ENCODE data around the gene IGSF21. TPM values are rescaled to one million over a fixed set of nuclear protein-coding genes. Genes with fewer than 3 reads are reported as not detected.
A peak's percentile ranks its signal among the peaks of the same experiment; 100 is the strongest.

IGSF21 gene
- polyA plus RNA-seq, 1 of the 3 experiments (the other 2 are of a cell fraction), result not detected

GRCh38 chr1:18166341-18166740 lies 58.7 kb downstream of the IGSF21 start:
- TF ChIP-seq, protein P1, sequence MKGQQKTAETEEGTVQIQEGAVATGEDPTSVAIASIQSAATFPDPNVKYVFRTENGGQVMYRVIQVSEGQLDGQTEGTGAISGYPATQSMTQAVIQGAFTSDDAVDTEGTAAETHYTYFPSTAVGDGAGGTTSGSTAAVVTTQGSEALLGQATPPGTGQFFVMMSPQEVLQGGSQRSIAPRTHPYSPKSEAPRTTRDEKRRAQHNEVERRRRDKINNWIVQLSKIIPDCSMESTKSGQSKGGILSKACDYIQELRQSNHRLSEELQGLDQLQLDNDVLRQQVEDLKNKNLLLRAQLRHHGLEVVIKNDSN (IDR thresholded peaks at IDR 0.05; ENCODE audit: borderline replicate concordance, low read depth), result no peak
- TF ChIP-seq GATA2 (CRISPR knock-in tag; IDR thresholded peaks at IDR 0.05) (peak; percentile 77), RCOR1 (IDR thresholded peaks at IDR 0.05; ENCODE audit: low read length) (0 out of 2 replicates have a peak, but pooled peaks have one; percentile 12), GABPA (IDR thresholded peaks at IDR 0.05; ENCODE audit: low read depth) (no peak), CHD2 (IDR thresholded peaks at IDR 0.05; ENCODE audit: low read length, partially characterized antibody) (peak; percentile 8), RAD21 (IDR thresholded peaks at IDR 0.05; ENCODE audit: low read length) (peak; percentile 29; the same call in 1 of the 2 replicates)
- POLR2A ChIA-PET, result no interaction called here
- CTCF ChIA-PET, result interaction anchor here (1.0 to 2.3 kb wide), 5 partner anchors 10 to 243 kb away, joined by 3 to 6 read pairs (median 4); no protein-coding TSS in a partner anchor
- no peak overlapping the region for H3K4me2 ChIP-seq
- H3K9me2 ChIP-seq, result no peaks in the 10 kb centered on the region
- no peaks in the 10 kb centered on the region for H3F3A ChIP-seq (replicated peaks; ENCODE audit: insufficient read depth)
- H2AFZ ChIP-seq (ENCODE audit: low read depth), result no peak overlapping the region
- H3K79me2 ChIP-seq (ENCODE audit: insufficient read depth), result no peaks in the 10 kb centered on the region
- H3K27me3 ChIP-seq (ENCODE audit: insufficient read depth), result no peaks in the 10 kb centered on the region
- peak; percentile 75 for DNase-seq
- H3K9ac ChIP-seq, result no peak overlapping the region
- H3K4me3 ChIP-seq (ENCODE audit: low read depth in 2 of 2, low read length in 1 of 2), result no peak overlapping the region
- H3K36me3 ChIP-seq (replicated peaks in 1 of 2; ENCODE audit: control insufficient read depth in 1 of 2, insufficient read depth in 2 of 2, low read length in 1 of 2), result no peaks in the 10 kb centered on the region
- no peaks in the 10 kb centered on the region for H3K9me3 ChIP-seq
- no peaks in the 10 kb centered on the region for H4K20me1 ChIP-seq (ENCODE audit: insufficient read depth)
- 37% methylated on average over 5 of the region's 13 CpGs for WGBS (ENCODE audit: low lambda C conversion rate)
- H3K4me1 ChIP-seq (ENCODE audit: control insufficient read depth in 1 of 2, insufficient read depth in 2 of 2, low read depth in 1 of 2, low read length in 1 of 2), result peaks cover 0 to 5% of the 10 kb centered on the region in 2 experiments; a peak in 2 of 4 replicates
- no peak overlapping the region; a peak in 1 of 4 replicates for H3K27ac ChIP-seq (ENCODE audit: low read depth in 2 of 2, low read length in 1 of 2)

GRCh38 chr1:18166929-18167328 lies 59.3 kb downstream of the IGSF21 start:
- POLR2A ChIA-PET, result no interaction called here
- Histone ChIP-seq H3K79me2 (ENCODE audit: insufficient read depth) (no peaks in the 10 kb centered on the region), H3F3A (replicated peaks; ENCODE audit: insufficient read depth) (no peaks in the 10 kb centered on the region), H3K36me3 (replicated peaks in 1 of 2; ENCODE audit: control insufficient read depth in 1 of 2, insufficient read depth in 2 of 2, low read length in 1 of 2) (no peaks in the 10 kb centered on the region), H3K27ac (ENCODE audit: low read depth in 2 of 2, low read length in 1 of 2) (no peak overlapping the region), H3K4me1 (ENCODE audit: control insufficient read depth in 1 of 2, insufficient read depth in 2 of 2, low read depth in 1 of 2, low read length in 1 of 2) (peaks cover 0 to 3% of the 10 kb centered on the region in 2 experiments; a peak in 2 of 4 replicates), H2AFZ (ENCODE audit: low read depth) (no peak overlapping the region), H3K9me2 (no peaks in the 10 kb centered on the region), H3K4me2 (no peak overlapping the region), H3K27me3 (ENCODE audit: insufficient read depth) (no peaks in the 10 kb centered on the region), H4K20me1 (ENCODE audit: insufficient read depth) (no peaks in the 10 kb centered on the region), H3K9me3 (no peaks in the 10 kb centered on the region), H3K9ac (no peak overlapping the region), H3K4me3 (ENCODE audit: low read depth in 2 of 2, low read length in 1 of 2) (no peak overlapping the region)
- TF ChIP-seq TAF1 (IDR thresholded peaks at IDR 0.05; ENCODE audit: borderline replicate concordance, low read depth, low read length) (no peak), EP300 (IDR thresholded peaks at IDR 0.05; ENCODE audit: borderline replicate concordance in 1 of 2, low read depth in 1 of 2, low read length in 1 of 2) (no peak), MXI1 (IDR thresholded peaks at IDR 0.05; ENCODE audit: low read depth, low read length) (no peak), TEAD4 (IDR thresholded peaks at IDR 0.05; ENCODE audit: borderline replicate concordance, insufficient read depth) (no peak)
- TF ChIP-seq, protein P2, sequence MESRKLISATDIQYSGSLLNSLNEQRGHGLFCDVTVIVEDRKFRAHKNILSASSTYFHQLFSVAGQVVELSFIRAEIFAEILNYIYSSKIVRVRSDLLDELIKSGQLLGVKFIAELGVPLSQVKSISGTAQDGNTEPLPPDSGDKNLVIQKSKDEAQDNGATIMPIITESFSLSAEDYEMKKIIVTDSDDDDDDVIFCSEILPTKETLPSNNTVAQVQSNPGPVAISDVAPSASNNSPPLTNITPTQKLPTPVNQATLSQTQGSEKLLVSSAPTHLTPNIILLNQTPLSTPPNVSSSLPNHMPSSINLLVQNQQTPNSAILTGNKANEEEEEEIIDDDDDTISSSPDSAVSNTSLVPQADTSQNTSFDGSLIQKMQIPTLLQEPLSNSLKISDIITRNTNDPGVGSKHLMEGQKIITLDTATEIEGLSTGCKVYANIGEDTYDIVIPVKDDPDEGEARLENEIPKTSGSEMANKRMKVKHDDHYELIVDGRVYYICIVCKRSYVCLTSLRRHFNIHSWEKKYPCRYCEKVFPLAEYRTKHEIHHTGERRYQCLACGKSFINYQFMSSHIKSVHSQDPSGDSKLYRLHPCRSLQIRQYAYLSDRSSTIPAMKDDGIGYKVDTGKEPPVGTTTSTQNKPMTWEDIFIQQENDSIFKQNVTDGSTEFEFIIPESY (IDR thresholded peaks at IDR 0.05; ENCODE audit: borderline replicate concordance, low read depth), result no peak
- no peak for DNase-seq
- WGBS (ENCODE audit: low lambda C conversion rate), result 31% methylated on average over 8 of the region's 8 CpGs
- CTCF ChIA-PET, result interaction anchor here (1.0 to 2.3 kb wide), 4 partner anchors 10 to 244 kb away, joined by 3 to 6 read pairs (median 4); no protein-coding TSS in a partner anchor
